HepG2 (cell line): ENCODE results near the gene NFATC4. TPM values are rescaled to one million over a fixed set of nuclear protein-coding genes. Genes with fewer than 3 reads are reported as not detected.

Experiments
- AGO1 ChIP-seq: fragments of 200-400 bp; formaldehyde crosslinking; IDR thresholded peaks from 2 replicates; pipeline ENCODE4 v1.6.1; 2017; ENCODE audit warnings: mild to moderate bottlenecking, low read depth, low read length, moderate library complexity; ENCODE audit not compliant: poor library complexity, severe bottlenecking
- CEBPG ChIP-seq: IDR thresholded peaks from 2 replicates; pipeline ENCODE4 v1.6.1; 2016
- CERS6 ChIP-seq: sonication (generic); formaldehyde crosslinking; IDR thresholded peaks from 2 replicates; pipeline ENCODE4 v1.5.0; 2020; ENCODE audit warnings: missing genetic modification reagents
- FOSL2 ChIP-seq: sonication (generic); formaldehyde crosslinking; IDR thresholded peaks from 2 replicates; pipeline ENCODE4 v1.4.0; 2020; ENCODE audit warnings: missing genetic modification reagents
- FOXA3 ChIP-seq: IDR thresholded peaks from 2 replicates; pipeline ENCODE4 v1.6.1; 2016; ENCODE audit warnings: missing genetic modification reagents, missing compliant biosample characterization
- FOXC1 ChIP-seq: sonication (generic); formaldehyde crosslinking; IDR thresholded peaks from 2 replicates; pipeline ENCODE4 v1.8.0; 2022; ENCODE audit warnings: mild to moderate bottlenecking, missing genetic modification reagents, borderline replicate concordance
- FOXM1 ChIP-seq: sonication (generic); formaldehyde crosslinking; IDR thresholded peaks from 2 replicates; pipeline ENCODE4 v1.5.0; 2020; ENCODE audit warnings: missing genetic modification reagents
- GMEB2 ChIP-seq: IDR thresholded peaks from 2 replicates; pipeline ENCODE4 v1.6.1; 2016; ENCODE audit warnings: missing biosample characterization, missing genetic modification reagents, low read depth
- HIC2 ChIP-seq: sonication (generic); formaldehyde crosslinking; IDR thresholded peaks from 2 replicates; pipeline ENCODE4 v1.9.0; 2022; ENCODE audit warnings: low read depth, missing genetic modification reagents
- HNF4G ChIP-seq, 2 experiments: sonication (generic) in 1 of 2; formaldehyde crosslinking in 1 of 2; IDR thresholded peaks; 2 replicates each; pipeline versions ENCODE4 v1.4.0 to v1.6.1; 2011 to 2020; ENCODE audit warnings: borderline replicate concordance in 2 of 2, low read depth in 2 of 2, mild to moderate bottlenecking in 2 of 2, low read length in 1 of 2, missing genetic modification reagents in 1 of 2, moderate library complexity in 1 of 2
- MED1 ChIP-seq: sonication (generic); formaldehyde crosslinking; IDR thresholded peaks from 2 replicates; pipeline ENCODE4 v1.4.0; 2020; ENCODE audit warnings: missing genetic modification reagents
- MLX ChIP-seq: IDR thresholded peaks from 2 replicates; pipeline ENCODE4 v1.6.1; 2016
- NFATC3 ChIP-seq: sonication (generic); formaldehyde crosslinking; IDR thresholded peaks from 2 replicates; pipeline ENCODE4 v1.5.1; 2020; ENCODE audit warnings: mild to moderate bottlenecking, missing genetic modification reagents
- PHB2 ChIP-seq: fragments of 450-650 bp; IDR thresholded peaks from 2 replicates; pipeline ENCODE4 v1.6.1; 2018; ENCODE audit not compliant: partially characterized antibody
- RXRB ChIP-seq: IDR thresholded peaks from 2 replicates; pipeline ENCODE4 v1.6.1; 2016; ENCODE audit warnings: borderline replicate concordance, missing genetic modification reagents, missing compliant biosample characterization
- SIX1 ChIP-seq: sonication (generic); formaldehyde crosslinking; IDR thresholded peaks from 2 replicates; pipeline ENCODE4 v1.4.0; 2020; ENCODE audit warnings: missing genetic modification reagents, borderline replicate concordance
- ZNF24 ChIP-seq: fragments of 450-650 bp; IDR thresholded peaks from 2 replicates; pipeline ENCODE4 v1.6.1; 2017; ENCODE audit warnings: antibody characterized with exemption, mild to moderate bottlenecking
- ZNF276 ChIP-seq: sonication (generic); formaldehyde crosslinking; IDR thresholded peaks from 2 replicates; pipeline ENCODE4 v1.4.0; 2020; ENCODE audit warnings: mild to moderate bottlenecking, low read depth, missing genetic modification reagents
- ZNF512 ChIP-seq: sonication (generic); formaldehyde crosslinking; IDR thresholded peaks from 2 replicates; pipeline ENCODE4 v1.4.0; 2020; ENCODE audit warnings: mild to moderate bottlenecking, missing genetic modification reagents
- ZNF556 ChIP-seq: sonication (generic); formaldehyde crosslinking; IDR thresholded peaks from 2 replicates; pipeline ENCODE4 v1.4.0; 2020; ENCODE audit warnings: mild to moderate bottlenecking, missing genetic modification reagents, borderline replicate concordance
- polyA plus RNA-seq, 8 experiments: library from polyadenylated mRNA; depleted of rRNA in 3 of 8; stranded (reverse) in 7 of 8; unstranded in 1 of 8; fragments of >200 nt; fragmentation: Illumina TruSeq in 4 of 8; extraction: Trizol in 4 of 8; gene quantifications; 2 replicates each; pipeline versions ENCODE4 v1.2.1 to v1.2.3, GENCODE V29; 2011 to 2016; ENCODE audit warnings: low read depth in 4 of 8, missing spikeins in 1 of 8, mixed read lengths in 1 of 8; ENCODE audit not compliant: insufficient read depth in 1 of 8
- total RNA-seq, 5 experiments: library from RNA; depleted of rRNA; stranded (reverse); fragments of >200 nt; fragmentation: Illumina TruSeq; extraction: Trizol; gene quantifications; 2 replicates each; pipeline ENCODE4 v1.2.3, GENCODE V29; 2016; ENCODE audit warnings: low read depth in 1 of 5

The NFATC4 gene
- total and polyA plus RNA-seq, 2 of the 13 experiments (the other 11 are each of a cell fraction or from before 2014, with no cell fraction given) = 0.04 to 0.15 TPM

GRCh38 chr14:24353559-24354481 lies 14.2 kb upstream of the NFATC4 start (continued):
- TF ChIP-seq MLX (0 out of 2 replicates have a peak, but pooled peaks have one; percentile 17), FOSL2 (CRISPR knock-in tag) (peak; percentile 83), PHB2 (no peak), FOXA3 (CRISPR knock-in tag) (no peak), RXRB (no peak), SIX1 (CRISPR knock-in tag) (no peak), ZNF276 (CRISPR knock-in tag) (no peak), ZNF24 (no peak), ZNF556 (CRISPR knock-in tag) (no peak), MED1 (no peak), HNF4G (IDR thresholded peaks at IDR 0.05; ENCODE audit: borderline replicate concordance, low read depth, low read length) (peak; percentile 34; the same call in 1 of the 2 replicates), HNF4G (CRISPR knock-in tag; IDR thresholded peaks at IDR 0.05; ENCODE audit: borderline replicate concordance, low read depth) (no peak), NFATC3 (no peak), AGO1 (no peak), ZNF512 (no peak), CERS6 (no peak), HIC2 (peak; percentile 84; the same call in 1 of the 2 replicates), CEBPG (CRISPR knock-in tag) (peak; percentile 46; the same call in 1 of the 2 replicates), FOXC1 (CRISPR knock-in tag) (no peak), FOXM1 (CRISPR knock-in tag) (no peak), GMEB2 (CRISPR knock-in tag) (no peak)
